Astrocyte (in vitro differentiated cells and primary cell): Measurements from ENCODE around the gene PCDHGA4. TPM values are rescaled to one million over a fixed set of nuclear protein-coding genes. Genes with fewer than 3 reads are reported as not detected.
A peak's percentile ranks its signal among the peaks of the same experiment; 100 is the strongest.

Source experiments
- DNase-seq: peaks from one replicate; pipeline ENCODE4 v3.0.0-alpha.2; 2010; ENCODE audit warnings: low read depth
- FAIRE-seq: peaks from 2 replicates; lab custom pipeline; 2011; peaks lifted over from hg19 to GRCh38; lab: Jason Lieb, UNC
- H2AFZ ChIP-seq: 2 replicates; pipeline ENCODE4 v1.6.0; 2012; ENCODE audit warnings: low read depth, low read length, inconsistent platforms
- H3K27ac ChIP-seq: 2 replicates; pipeline ENCODE4 v1.5.1; 2011; ENCODE audit warnings: low read depth, low read length, inconsistent platforms
- H3K27me3 ChIP-seq: 2 replicates; pipeline ENCODE4 v1.6.0; 2011; ENCODE audit warnings: low read length, inconsistent platforms; ENCODE audit not compliant: insufficient read depth
- H3K36me3 ChIP-seq: 2 replicates; pipeline ENCODE4 v1.5.1; 2011; ENCODE audit warnings: low read length, inconsistent platforms; ENCODE audit not compliant: insufficient read depth
- H3K4me1 ChIP-seq: 2 replicates; pipeline ENCODE4 v1.5.1; 2011; ENCODE audit warnings: low read length, inconsistent platforms; ENCODE audit not compliant: insufficient read depth
- H3K4me2 ChIP-seq: 2 replicates; pipeline ENCODE4 v1.6.0; 2012; ENCODE audit warnings: low read length, inconsistent platforms
- H3K4me3 ChIP-seq: 2 replicates; pipeline ENCODE4 v1.5.1; 2011; ENCODE audit warnings: low read depth, mild to moderate bottlenecking, low read length, inconsistent platforms; ENCODE audit not compliant: insufficient read depth
- H3K79me2 ChIP-seq: 2 replicates; pipeline ENCODE4 v1.6.0; 2012; ENCODE audit warnings: mild to moderate bottlenecking, low read length, inconsistent platforms; ENCODE audit not compliant: insufficient read depth
- H3K9ac ChIP-seq: 2 replicates; pipeline ENCODE4 v1.6.0; 2012; ENCODE audit warnings: mild to moderate bottlenecking, low read length, inconsistent platforms
- H3K9me3 ChIP-seq: 2 replicates; pipeline ENCODE4 v1.5.1; 2012; ENCODE audit warnings: low read depth, mild to moderate bottlenecking, low read length, inconsistent platforms; ENCODE audit not compliant: insufficient read depth
- H4K20me1 ChIP-seq: 2 replicates; pipeline ENCODE4 v1.6.0; 2012; ENCODE audit warnings: low read length, inconsistent platforms; ENCODE audit not compliant: insufficient read depth
- H3K27ac Mint-ChIP-seq: one replicate; pipeline ENCODE4 v1.8.0; 2021; ENCODE audit warnings: mild to moderate bottlenecking, mixed read lengths; ENCODE audit not compliant: unreplicated experiment
- H3K27me3 Mint-ChIP-seq: one replicate; pipeline ENCODE4 v1.8.0; 2021; ENCODE audit warnings: low read depth, mixed read lengths; ENCODE audit not compliant: unreplicated experiment
- H3K36me3 Mint-ChIP-seq: one replicate; pipeline ENCODE4 v1.8.0; 2021; ENCODE audit warnings: low read depth, mixed read lengths; ENCODE audit not compliant: unreplicated experiment
- H3K4me1 Mint-ChIP-seq: one replicate; pipeline ENCODE4 v1.8.0; 2021; ENCODE audit warnings: low read depth, mixed read lengths; ENCODE audit not compliant: unreplicated experiment
- H3K4me3 Mint-ChIP-seq: one replicate; pipeline ENCODE4 v1.8.0; 2021; ENCODE audit warnings: mild to moderate bottlenecking, moderate library complexity, mixed read lengths; ENCODE audit not compliant: unreplicated experiment
- H3K9me3 Mint-ChIP-seq: one replicate; pipeline ENCODE4 v1.8.0; 2021; ENCODE audit warnings: mild to moderate bottlenecking, mixed read lengths; ENCODE audit not compliant: unreplicated experiment
- CTCF ChIP-seq: IDR thresholded peaks from 2 replicates; pipeline ENCODE4 v1.5.1; 2011; ENCODE audit warnings: low read depth, mild to moderate bottlenecking, inconsistent platforms, low read length, moderate library complexity; ENCODE audit not compliant: insufficient read depth
- EZH2 ChIP-seq: IDR thresholded peaks from 2 replicates; pipeline ENCODE4 v1.6.1; 2012; ENCODE audit warnings: mild to moderate bottlenecking, low read length, inconsistent platforms; ENCODE audit not compliant: insufficient read depth
- total RNA-seq: library from RNA; stranded (reverse); gene quantifications from 2 replicates; pipeline ENCODE4 v1.2.1, GENCODE V29; 2021

PCDHGA4 gene
- total RNA-seq, 1 donor from 2014 or later = 0.48 TPM

DNA sequence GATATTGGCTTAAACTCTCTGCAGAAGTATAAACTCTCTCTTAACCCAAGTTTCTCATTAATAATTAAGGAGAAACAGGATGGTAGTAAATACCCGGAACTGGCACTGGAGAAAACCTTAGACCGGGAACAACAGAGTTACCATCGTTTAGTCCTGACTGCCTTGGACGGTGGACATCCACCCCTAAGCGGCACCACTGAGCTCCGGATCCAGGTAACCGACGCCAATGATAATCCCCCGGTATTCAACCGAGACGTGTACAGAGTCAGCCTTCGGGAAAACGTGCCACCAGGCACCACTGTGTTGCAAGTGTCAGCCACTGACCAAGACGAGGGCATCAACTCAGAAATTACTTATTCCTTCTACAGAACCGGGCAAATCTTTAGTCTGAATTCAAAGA lies 43.8 kb downstream of the PCDHGA4 start:
- peaks cover 42% of the 10 kb centered on the region for H3K9me3 ChIP-seq
- no peaks in the 10 kb centered on the region for H3K4me1 ChIP-seq
- TF ChIP-seq EZH2 = no peak
- TF ChIP-seq CTCF = no peak
- Mint-ChIP-seq H3K4me1 (no peaks in the 10 kb centered on the region), H3K36me3 (peaks cover 26% of the 10 kb centered on the region), H3K27me3 (no peaks in the 10 kb centered on the region), H3K27ac (no peak overlapping the region), H3K9me3 (peaks cover 28% of the 10 kb centered on the region), H3K4me3 (no peak overlapping the region)
- H3K79me2 ChIP-seq = no peaks in the 10 kb centered on the region
- H3K4me3 ChIP-seq = no peak overlapping the region
- no peak overlapping the region for H3K9ac ChIP-seq
- FAIRE-seq = no peak
- no peaks in the 10 kb centered on the region for H4K20me1 ChIP-seq
- no peak overlapping the region for H3K27ac ChIP-seq
- H3K4me2 ChIP-seq = peak overlapping the region; percentile 48
- no peaks in the 10 kb centered on the region for H3K27me3 ChIP-seq
- H3K36me3 ChIP-seq = no peaks in the 10 kb centered on the region
- no peak for DNase-seq
- no peak overlapping the region for H2AFZ ChIP-seq

- Mint-ChIP-seq H3K27me3 (no peaks in the 10 kb centered on the region), H3K4me3 (no peak overlapping the region), H3K4me1 (no peaks in the 10 kb centered on the region), H3K36me3 (peaks cover 20% of the 10 kb centered on the region), H3K9me3 (peaks cover 20% of the 10 kb centered on the region), H3K27ac (no peak overlapping the region)
- no peak for FAIRE-seq
- H3K79me2 ChIP-seq = peaks cover 5% of the 10 kb centered on the region
- peak overlapping the region; percentile 31 for H3K4me2 ChIP-seq
- no peak for TF ChIP-seq EZH2
- no peak for TF ChIP-seq CTCF
- H4K20me1 ChIP-seq = no peaks in the 10 kb centered on the region
- H3K27ac ChIP-seq = no peak overlapping the region
- H3K9me3 ChIP-seq = peaks cover 44% of the 10 kb centered on the region
- no peak overlapping the region for H2AFZ ChIP-seq
- H3K4me1 ChIP-seq = no peaks in the 10 kb centered on the region
- no peaks in the 10 kb centered on the region for H3K27me3 ChIP-seq
- H3K36me3 ChIP-seq = no peaks in the 10 kb centered on the region
- H3K9ac ChIP-seq = no peak overlapping the region
- H3K4me3 ChIP-seq = no peak overlapping the region
- no peak for DNase-seq
Observed at GRCh38 chr5:141399555-141400258, 44.9 kb downstream of the PCDHGA4 start.
